ENCODE results near the gene SETD6.
"Not testable (repeated sequence)": the region's sequence is repeated elsewhere in the genome, so short reads cannot be mapped to it uniquely, and the experiment has no call there.

Gene SETD6

DNA sequence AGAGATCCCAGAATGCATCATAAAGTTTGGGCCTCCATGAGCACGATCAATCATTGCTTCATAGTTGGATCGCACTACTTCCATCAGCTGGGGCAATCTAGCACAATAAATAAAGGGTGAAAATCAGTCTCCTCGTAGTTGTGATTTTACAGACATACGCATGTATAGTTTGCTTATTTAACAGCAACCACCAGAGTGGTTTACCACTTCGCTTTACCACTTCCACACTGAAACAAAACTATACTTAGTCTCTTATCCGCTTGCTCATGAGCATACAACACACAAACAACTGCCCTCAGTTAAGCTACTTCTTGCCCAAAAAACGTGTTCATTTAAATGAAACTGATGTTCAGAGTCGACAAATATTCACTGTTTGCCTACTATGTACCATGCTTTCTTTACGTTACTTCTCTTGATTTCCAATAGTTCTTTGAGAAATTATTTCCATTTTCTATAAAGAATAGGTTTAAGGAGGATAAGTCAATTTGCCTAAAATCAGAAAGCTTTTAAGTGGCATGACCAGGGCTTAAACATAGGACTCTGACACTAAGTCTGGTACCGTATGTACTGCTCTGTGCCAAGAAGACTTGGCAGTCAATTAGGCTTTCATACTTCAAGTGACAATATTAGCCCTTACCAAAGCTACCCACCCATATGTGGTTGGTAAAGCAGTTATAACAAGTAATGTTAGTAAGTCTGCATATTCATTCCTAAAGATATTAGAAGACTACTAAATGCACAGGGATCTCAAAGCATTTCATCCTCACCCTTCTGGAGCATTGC lies 22.0 kb downstream of the SETD6 start:
- DNase-seq (ENCODE audit: low read depth in 2 of 2), result no peak

DNA sequence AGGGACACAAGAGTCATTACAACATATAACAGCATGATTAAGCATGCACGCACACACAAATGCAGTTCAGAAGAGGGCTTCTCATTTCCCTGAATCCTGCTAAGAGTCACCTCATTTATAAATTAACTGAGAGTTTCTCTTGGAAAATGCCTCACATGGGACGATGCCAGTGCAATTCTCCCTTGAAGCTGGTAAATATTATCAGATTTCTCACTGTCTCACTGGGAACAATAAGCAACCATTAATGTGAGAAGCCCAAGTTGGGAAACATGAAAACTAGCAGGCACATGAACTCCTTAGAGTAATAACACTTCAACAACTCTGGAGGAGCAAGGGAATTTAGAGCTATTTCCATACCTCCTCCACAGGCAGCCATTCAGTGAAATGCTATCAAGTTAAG lies 26.4 kb downstream of the SETD6 start:
- no peak for DNase-seq (ENCODE audit: low read depth in 2 of 2)

GRCh38 chr16:58542291-58542690 lies 27.0 kb downstream of the SETD6 start:
- no peak for DNase-seq (ENCODE audit: low read depth in 2 of 2)

- no peak for DNase-seq (ENCODE audit: low read depth in 2 of 2)
Measured at GRCh38 chr16:58543685-58544084, 28.4 kb downstream of the SETD6 start.

GRCh38 chr16:58548378-58548777 lies 33.1 kb downstream of the SETD6 start:
- DNase-seq (ENCODE audit: low read depth in 2 of 2), result no peak

GRCh38 chr16:58551496-58551895 lies 36.2 kb downstream of the SETD6 start:
- DNase-seq (ENCODE audit: low read depth in 2 of 2), result no peak

DNA sequence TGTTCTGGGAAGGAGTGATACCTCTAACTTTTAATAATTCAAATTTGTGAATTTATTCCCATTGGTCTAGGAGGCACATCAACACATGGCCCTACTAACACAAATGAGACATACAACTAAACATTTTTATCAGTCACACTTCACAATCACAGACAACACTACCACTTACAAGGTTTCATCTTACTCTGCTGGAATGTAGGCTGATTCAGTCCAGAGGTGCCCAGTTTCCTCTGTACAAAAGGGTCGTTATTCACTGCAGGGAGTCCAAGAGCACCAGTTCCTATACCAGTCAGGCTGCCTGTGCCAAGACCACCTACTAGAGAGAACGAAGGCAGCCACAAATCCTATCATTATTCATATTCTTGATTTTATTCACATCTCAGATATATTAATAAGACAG lies 41.4 kb downstream of the SETD6 start:
- no peak for DNase-seq (ENCODE audit: low read depth in 2 of 2)

DNA sequence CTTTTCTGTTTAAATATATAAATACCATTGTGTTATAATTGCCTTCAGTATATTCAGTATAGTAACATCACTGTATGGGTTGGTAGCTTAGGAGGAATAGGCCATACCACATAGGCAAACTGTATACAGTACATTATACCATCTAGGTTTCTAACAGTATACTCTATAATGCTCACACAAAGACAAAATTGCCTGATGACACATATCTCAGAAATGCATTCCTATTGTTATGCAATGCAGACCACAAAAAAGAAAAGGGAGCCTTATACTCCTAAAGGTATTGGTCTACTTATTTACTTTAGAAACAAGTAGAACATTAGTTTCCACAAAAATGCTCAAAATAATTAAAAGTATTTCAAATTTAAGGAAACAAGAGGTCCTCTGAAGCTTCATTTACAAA lies 47.9 kb downstream of the SETD6 start:
- DNase-seq (ENCODE audit: low read depth in 2 of 2), result no peak

DNA sequence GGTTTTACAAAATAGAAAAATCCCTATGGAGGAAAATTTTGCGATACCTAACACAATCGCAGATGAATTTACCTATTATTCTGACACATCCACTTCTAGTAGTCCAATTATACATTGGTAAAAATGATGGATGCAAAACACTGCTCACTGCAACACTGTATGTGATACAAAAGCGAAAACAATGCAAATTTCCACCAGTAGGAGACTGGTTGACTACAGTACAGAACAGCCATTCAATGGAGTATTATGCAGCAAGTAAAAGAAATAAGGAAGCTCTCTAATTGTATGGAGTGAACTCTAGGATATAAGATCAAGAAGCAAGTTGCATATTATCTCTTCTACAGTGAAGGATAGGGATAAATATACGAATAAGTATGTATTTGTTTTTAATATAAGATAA lies 48.5 kb downstream of the SETD6 start:
- DNase-seq (ENCODE audit: low read depth in 2 of 2), result no peak

GRCh38 chr16:58565697-58566096 lies 50.4 kb downstream of the SETD6 start:
- not testable (repeated sequence) for DNase-seq (ENCODE audit: low read depth in 2 of 2)
